SU-DHL-6 (cell line): ENCODE results near the gene MROH7.

Source experiments
- CTCF ChIP-seq: fragments of 200-600 bp; sonication (generic); IDR thresholded peaks from one replicate; pipeline ENCODE4 v1.5.1; 2017; ENCODE audit warnings: antibody characterized with exemption, mild to moderate bottlenecking, low read length, moderate library complexity; ENCODE audit not compliant: insufficient read depth, poor library complexity, severe bottlenecking
- EZH2phosphoT487 ChIP-seq: fragments of 200-600 bp; sonication (generic), shearing (Covaris generic); conservative IDR thresholded peaks from 2 replicates; pipeline ENCODE4 v1.6.1; 2018; ENCODE audit warnings: mild to moderate bottlenecking, antibody characterized with exemption, low read length, moderate library complexity, mixed read lengths

- TF ChIP-seq CTCF (no peak), EZH2phosphoT487 (no peak)
Observed at GRCh38 chr1:54701066-54701465, 59.5 kb downstream of the MROH7 start.
